IMR-90 (cell line): Measurements from ENCODE around the gene UPB1. TPM values are rescaled to one million over a fixed set of nuclear protein-coding genes. Genes with fewer than 3 reads are reported as not detected.
A peak's percentile ranks its signal among the peaks of the same experiment; 100 is the strongest.

ENCODE experiments used
- ATAC-seq: fragments of 200-7000 bp; cut with Tn5 transposase; 2 replicates; pipeline ENCODE4 v1.9.1; 2020; ENCODE audit warnings: low read depth, mild to moderate bottlenecking, moderate library complexity
- BruUV-seq: library from RNA; stranded (reverse); fragments of 400-500 nt; replicated peaks from 2 replicates; lab custom pipeline; 2021; lab: Mats Ljungman, UMichigan
- CTCF ChIA-PET: fragments of 300-600 bp; formaldehyde crosslinking; extraction: SDS; loops from one replicate; lab custom pipeline; 2021; ENCODE audit warnings: antibody characterized with exemption; lab: Yijun Ruan, JAX
- POLR2A ChIA-PET: fragments of 300-600 bp; sonication (Branson Sonifier 250); formaldehyde crosslinking; loops from one replicate; lab custom pipeline; 2022; ENCODE audit warnings: antibody characterized with exemption; ENCODE audit not compliant: unreplicated experiment; lab: Charles Lee
- DNase-seq: peaks from one replicate; pipeline ENCODE4 v3.0.0; 2013
- H2AFZ ChIP-seq: replicated peaks from 2 replicates; pipeline ENCODE3; 2013; ENCODE audit warnings: low read length, mild to moderate bottlenecking; ENCODE audit not compliant: poor library complexity
- H2AK5ac ChIP-seq: 2 replicates; pipeline ENCODE4 v1.6.1; 2013; ENCODE audit warnings: low read depth, low read length, inconsistent platforms
- H2AK9ac ChIP-seq: replicated peaks from 2 replicates; pipeline ENCODE3; 2013; ENCODE audit warnings: mild to moderate bottlenecking, low read depth, low read length, moderate library complexity; ENCODE audit not compliant: poor library complexity
- H2BK120ac ChIP-seq: 2 replicates; pipeline ENCODE4 v1.6.1; 2013; ENCODE audit warnings: low read depth, low read length, inconsistent platforms
- H2BK15ac ChIP-seq: 3 replicates; pipeline ENCODE4 v1.6.1; 2013; ENCODE audit warnings: low read depth, low read length, inconsistent platforms
- H2BK20ac ChIP-seq: 2 replicates; pipeline ENCODE4 v1.6.1; 2013; ENCODE audit warnings: low read depth, mild to moderate bottlenecking, inconsistent platforms, low read length, moderate library complexity
- H2BK5ac ChIP-seq: 2 replicates; pipeline ENCODE4 v1.6.1; 2013; ENCODE audit warnings: mild to moderate bottlenecking, low read depth, low read length, inconsistent platforms; ENCODE audit not compliant: poor library complexity, severe bottlenecking
- H3K14ac ChIP-seq: replicated peaks from 2 replicates; pipeline ENCODE4 v1.6.1; 2013; ENCODE audit warnings: low read depth, low read length, inconsistent platforms
- H3K18ac ChIP-seq: 2 replicates; pipeline ENCODE4 v1.6.1; 2013; ENCODE audit warnings: low read depth, low read length, control low read depth
- H3K23ac ChIP-seq: 2 replicates; pipeline ENCODE4 v1.6.1; 2013; ENCODE audit warnings: low read depth, low read length, inconsistent platforms
- H3K27ac ChIP-seq: 2 replicates; pipeline ENCODE4 v1.5.1; 2013; ENCODE audit warnings: mild to moderate bottlenecking, control low read depth, low read length; ENCODE audit not compliant: insufficient read depth
- H3K27me3 ChIP-seq: 2 replicates; pipeline ENCODE4 v1.6.1; 2013; ENCODE audit warnings: low read length; ENCODE audit not compliant: control insufficient read depth, insufficient read depth
- H3K36me3 ChIP-seq: 2 replicates; pipeline ENCODE4 v1.6.1; 2013; ENCODE audit warnings: low read length, mixed read lengths; ENCODE audit not compliant: control insufficient read depth, insufficient read depth
- H3K4ac ChIP-seq: 2 replicates; pipeline ENCODE4 v1.6.1; 2013; ENCODE audit warnings: low read depth, low read length, inconsistent platforms
- H3K4me1 ChIP-seq: 2 replicates; pipeline ENCODE4 v1.6.1; 2013; ENCODE audit warnings: low read length, mixed read lengths; ENCODE audit not compliant: control insufficient read depth, insufficient read depth
- H3K4me2 ChIP-seq: 2 replicates; pipeline ENCODE4 v1.6.1; 2013; ENCODE audit warnings: low read depth, mild to moderate bottlenecking, control low read depth, low read length, moderate library complexity
- H3K4me3 ChIP-seq: 2 replicates; pipeline ENCODE4 v1.5.1; 2013; ENCODE audit warnings: low read depth, mild to moderate bottlenecking, control low read depth, low read length, moderate library complexity; ENCODE audit not compliant: insufficient read depth
- H3K56ac ChIP-seq: 2 replicates; pipeline ENCODE4 v1.6.1; 2013; ENCODE audit warnings: low read length, inconsistent platforms; ENCODE audit not compliant: insufficient read depth; ENCODE audit errors: extremely low read depth
- H3K79me1 ChIP-seq, 2 experiments: 2 replicates each; pipeline ENCODE4 v1.6.1; 2013; ENCODE audit warnings: low read length in 2 of 2, inconsistent platforms in 1 of 2, low read depth in 1 of 2
- H3K9ac ChIP-seq: 2 replicates; pipeline ENCODE4 v1.6.1; 2013; ENCODE audit warnings: low read depth, low read length, control low read depth
- H3K9me1 ChIP-seq: 2 replicates; pipeline ENCODE4 v1.6.1; 2013; ENCODE audit warnings: low read length, inconsistent platforms; ENCODE audit not compliant: insufficient read depth
- H3K9me3 ChIP-seq: 2 replicates; pipeline ENCODE4 v1.6.1; 2013; ENCODE audit warnings: low read length; ENCODE audit not compliant: control insufficient read depth, insufficient read depth
- H4K20me1 ChIP-seq: 2 replicates; pipeline ENCODE4 v1.6.1; 2013; ENCODE audit warnings: low read length, inconsistent platforms; ENCODE audit not compliant: insufficient read depth
- H4K5ac ChIP-seq: 2 replicates; pipeline ENCODE4 v1.6.1; 2013; ENCODE audit warnings: mild to moderate bottlenecking, low read depth, low read length, control low read depth
- H4K8ac ChIP-seq, 2 experiments: 2 replicates each; pipeline ENCODE4 v1.6.1; 2013; ENCODE audit warnings: low read depth in 2 of 2, low read length in 2 of 2, control low read depth in 1 of 2, inconsistent platforms in 1 of 2
- H4K91ac ChIP-seq: 2 replicates; pipeline ENCODE4 v1.6.1; 2013; ENCODE audit warnings: low read depth, low read length, inconsistent platforms; ENCODE audit not compliant: insufficient read depth
- CHD1 ChIP-seq: IDR thresholded peaks from 2 replicates; pipeline ENCODE4 v1.6.1; 2012; ENCODE audit warnings: low read depth, low read length, improper control_type of control experiment
- FOS ChIP-seq: fragments of 150-350 bp; IDR thresholded peaks from 2 replicates; pipeline ENCODE4 v1.6.1; 2016; ENCODE audit warnings: low read depth, low read length
- MAFK ChIP-seq: IDR thresholded peaks from 2 replicates; pipeline ENCODE4 v1.6.1; 2012; ENCODE audit warnings: low read depth, low read length, improper control_type of control experiment
- MAZ ChIP-seq: IDR thresholded peaks from 2 replicates; pipeline ENCODE4 v1.6.1; 2012; ENCODE audit warnings: low read depth, mild to moderate bottlenecking, low read length, improper control_type of control experiment, moderate library complexity, borderline replicate concordance
- MXI1 ChIP-seq: IDR thresholded peaks from 2 replicates; pipeline ENCODE4 v1.6.1; 2012; ENCODE audit warnings: low read depth, mild to moderate bottlenecking, low read length, moderate library complexity, borderline replicate concordance
- NFE2L2 ChIP-seq: fragments of 150-350 bp; IDR thresholded peaks from 2 replicates; pipeline ENCODE4 v1.6.1; 2016; ENCODE audit warnings: low read depth, mild to moderate bottlenecking, low read length
- RAD21 ChIP-seq: IDR thresholded peaks from 2 replicates; pipeline ENCODE4 v1.6.1; 2012; ENCODE audit warnings: low read length, improper control_type of control experiment
- RCOR1 ChIP-seq: IDR thresholded peaks from 2 replicates; pipeline ENCODE4 v1.6.1; 2012; ENCODE audit warnings: mild to moderate bottlenecking, low read length, improper control_type of control experiment; ENCODE audit not compliant: insufficient replicate concordance
- RFX5 ChIP-seq: IDR thresholded peaks from 2 replicates; pipeline ENCODE4 v1.8.0; 2012; ENCODE audit warnings: low read depth, mild to moderate bottlenecking, low read length, moderate library complexity
- SMC3 ChIP-seq: fragments of 150-350 bp; IDR thresholded peaks from 2 replicates; pipeline ENCODE4 v1.6.1; 2016; ENCODE audit warnings: low read depth, mild to moderate bottlenecking, antibody characterized with exemption, low read length, moderate library complexity
- dilution Hi-C: fragments of 300-500 bp; cut with HindIII; formaldehyde crosslinking; loops from one replicate; pipeline ENCODE4 v1.14.3; 2018; ENCODE audit warnings: low sequenced_read_pairs; ENCODE audit not compliant: unreplicated experiment
- in situ Hi-C: fragments of 300-500 bp; cut with MboI; formaldehyde crosslinking; loops from 3 replicates; pipeline ENCODE4 v1.14.3; 2019; ENCODE audit warnings: low sequenced_read_pairs, inconsistent platforms, mixed read lengths
- intact Hi-C: fragments of 100-400 bp; cut with micrococcal nuclease; formaldehyde crosslinking; loops from 2 replicates; pipeline ENCODE4 v1.10.0; 2022
- polyA plus RNA-seq, 3 experiments: library from polyadenylated mRNA; depleted of rRNA; stranded (reverse); fragments of >200 nt; gene quantifications; 2 replicates each; pipeline ENCODE4 v1.2.3, GENCODE V29; 2012; ENCODE audit warnings: low replicate concordance in 1 of 3
- total RNA-seq: library from RNA; depleted of rRNA; stranded (reverse); fragments of >200 nt; gene quantifications from 2 replicates; pipeline ENCODE4 v1.2.3, GENCODE V29; 2012
- TF ChIP-seq, protein P1 (sequence below): fragments of 150-350 bp; IDR thresholded peaks from 2 replicates; pipeline ENCODE4 v1.6.1; 2016; ENCODE audit warnings: low read depth, mild to moderate bottlenecking, low read length, moderate library complexity, borderline replicate concordance
- TF ChIP-seq, protein P2 (sequence below): fragments of 150-350 bp; IDR thresholded peaks from 2 replicates; pipeline ENCODE4 v1.6.1; 2017; ENCODE audit warnings: mild to moderate bottlenecking, antibody characterized with exemption, low read length, low read depth
- TF ChIP-seq, protein P3 (sequence below): conservative IDR thresholded peaks from 2 replicates; pipeline ENCODE4 v1.5.1; 2012; ENCODE audit warnings: mild to moderate bottlenecking, low read depth, low read length, improper control_type of control experiment

UPB1 gene
- total and polyA plus RNA-seq, 2 of the 4 experiments (the other 2 are of a cell fraction), result under 0.01 to 0.02 TPM

DNA sequence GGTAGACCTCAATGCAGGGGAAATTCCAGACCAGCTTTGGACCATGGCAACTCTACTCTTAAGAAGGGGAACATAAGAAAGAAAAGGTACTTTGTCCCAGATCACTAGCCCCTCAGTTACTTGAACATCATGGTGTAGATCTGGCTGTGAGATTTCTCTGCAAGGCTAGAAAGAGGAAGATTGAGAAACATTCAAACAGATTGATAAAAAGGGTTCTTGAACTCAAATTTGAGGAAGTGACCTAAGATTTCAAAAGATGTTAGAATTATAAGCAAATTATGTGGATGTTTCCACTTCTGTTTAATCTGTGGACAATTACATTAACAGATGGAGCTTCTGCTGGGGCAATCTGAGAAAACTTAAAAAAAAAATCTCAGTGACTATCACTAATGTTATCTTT is 21.8 kb upstream of the UPB1 start:
- H3K9ac ChIP-seq, result no peak overlapping the region
- H4K5ac ChIP-seq, result no peak overlapping the region
- no peaks in the 10 kb centered on the region for H3K36me3 ChIP-seq
- dilution Hi-C loops, result no loop called here
- DNase-seq (no peak), ATAC-seq (no peak)
- no peak overlapping the region for H2BK5ac ChIP-seq
- ChIA-PET CTCF (no interaction called here), POLR2A (no interaction called here)
- H4K8ac ChIP-seq, result peak overlapping the region in 1 of 2 experiments; percentile 64; a peak in 2 of 4 replicates
- H3K4me3 ChIP-seq, result no peak overlapping the region
- no peak overlapping the region for H2AK9ac ChIP-seq
- peak overlapping the region; percentile 34; the same call in 1 of the 2 replicates for H3K14ac ChIP-seq
- H3K23ac ChIP-seq, result no peak overlapping the region; the same call in 1 of the 2 replicates
- peak overlapping the region; percentile 46; the same call in 1 of the 2 replicates for H3K18ac ChIP-seq
- no peak overlapping the region for H3K56ac ChIP-seq
- H4K91ac ChIP-seq, result peak overlapping the region; percentile 55
- TF ChIP-seq MXI1 (no peak), SMC3 (no peak), NFE2L2 (no peak), FOS (no peak), MAFK (no peak), RCOR1 (no peak), RFX5 (no peak), RAD21 (no peak), MAZ (no peak), CHD1 (no peak)
- TF ChIP-seq, protein P1, sequence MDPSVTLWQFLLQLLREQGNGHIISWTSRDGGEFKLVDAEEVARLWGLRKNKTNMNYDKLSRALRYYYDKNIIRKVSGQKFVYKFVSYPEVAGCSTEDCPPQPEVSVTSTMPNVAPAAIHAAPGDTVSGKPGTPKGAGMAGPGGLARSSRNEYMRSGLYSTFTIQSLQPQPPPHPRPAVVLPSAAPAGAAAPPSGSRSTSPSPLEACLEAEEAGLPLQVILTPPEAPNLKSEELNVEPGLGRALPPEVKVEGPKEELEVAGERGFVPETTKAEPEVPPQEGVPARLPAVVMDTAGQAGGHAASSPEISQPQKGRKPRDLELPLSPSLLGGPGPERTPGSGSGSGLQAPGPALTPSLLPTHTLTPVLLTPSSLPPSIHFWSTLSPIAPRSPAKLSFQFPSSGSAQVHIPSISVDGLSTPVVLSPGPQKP, result no peak
- TF ChIP-seq, protein P2, sequence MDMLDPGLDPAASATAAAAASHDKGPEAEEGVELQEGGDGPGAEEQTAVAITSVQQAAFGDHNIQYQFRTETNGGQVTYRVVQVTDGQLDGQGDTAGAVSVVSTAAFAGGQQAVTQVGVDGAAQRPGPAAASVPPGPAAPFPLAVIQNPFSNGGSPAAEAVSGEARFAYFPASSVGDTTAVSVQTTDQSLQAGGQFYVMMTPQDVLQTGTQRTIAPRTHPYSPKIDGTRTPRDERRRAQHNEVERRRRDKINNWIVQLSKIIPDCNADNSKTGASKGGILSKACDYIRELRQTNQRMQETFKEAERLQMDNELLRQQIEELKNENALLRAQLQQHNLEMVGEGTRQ, result no peak
- TF ChIP-seq, protein P3, sequence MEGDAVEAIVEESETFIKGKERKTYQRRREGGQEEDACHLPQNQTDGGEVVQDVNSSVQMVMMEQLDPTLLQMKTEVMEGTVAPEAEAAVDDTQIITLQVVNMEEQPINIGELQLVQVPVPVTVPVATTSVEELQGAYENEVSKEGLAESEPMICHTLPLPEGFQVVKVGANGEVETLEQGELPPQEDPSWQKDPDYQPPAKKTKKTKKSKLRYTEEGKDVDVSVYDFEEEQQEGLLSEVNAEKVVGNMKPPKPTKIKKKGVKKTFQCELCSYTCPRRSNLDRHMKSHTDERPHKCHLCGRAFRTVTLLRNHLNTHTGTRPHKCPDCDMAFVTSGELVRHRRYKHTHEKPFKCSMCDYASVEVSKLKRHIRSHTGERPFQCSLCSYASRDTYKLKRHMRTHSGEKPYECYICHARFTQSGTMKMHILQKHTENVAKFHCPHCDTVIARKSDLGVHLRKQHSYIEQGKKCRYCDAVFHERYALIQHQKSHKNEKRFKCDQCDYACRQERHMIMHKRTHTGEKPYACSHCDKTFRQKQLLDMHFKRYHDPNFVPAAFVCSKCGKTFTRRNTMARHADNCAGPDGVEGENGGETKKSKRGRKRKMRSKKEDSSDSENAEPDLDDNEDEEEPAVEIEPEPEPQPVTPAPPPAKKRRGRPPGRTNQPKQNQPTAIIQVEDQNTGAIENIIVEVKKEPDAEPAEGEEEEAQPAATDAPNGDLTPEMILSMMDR, result no peak
- H3K79me1 ChIP-seq, result no peaks in the 10 kb centered on the region
- H2BK120ac ChIP-seq, result peak overlapping the region; percentile 50
- no peaks in the 10 kb centered on the region for H3K9me3 ChIP-seq
- no TSS peak for BruUV-seq
- H2BK20ac ChIP-seq, result peak overlapping the region; percentile 63
- no peak overlapping the region for H3K4me2 ChIP-seq
- H3K27ac ChIP-seq, result no peak overlapping the region
- intact Hi-C loops, result no loop called here
- no peaks in the 10 kb centered on the region for H3K27me3 ChIP-seq
- peaks cover 17% of the 10 kb centered on the region for H3K4me1 ChIP-seq
- H2AFZ ChIP-seq, result no peak overlapping the region
- peak overlapping the region; percentile 38; the same call in 1 of the 2 replicates for H2AK5ac ChIP-seq
- H3K4ac ChIP-seq, result peak overlapping the region; percentile 28; the same call in 1 of the 2 replicates
- peak overlapping the region; percentile 83; the same call in 1 of the 3 replicates for H2BK15ac ChIP-seq
- peaks cover 11% of the 10 kb centered on the region for H3K9me1 ChIP-seq
- in situ Hi-C loops, result no loop called here
- H4K20me1 ChIP-seq, result no peaks in the 10 kb centered on the region
